ENCODE data around the gene MAPK4. TPM values are rescaled to one million over a fixed set of nuclear protein-coding genes. Genes with fewer than 3 reads are reported as not detected.

Gene MAPK4
- total and polyA plus RNA-seq, 12 donors, result 7.5 to 86.9 (median 37.1) TPM

DNA sequence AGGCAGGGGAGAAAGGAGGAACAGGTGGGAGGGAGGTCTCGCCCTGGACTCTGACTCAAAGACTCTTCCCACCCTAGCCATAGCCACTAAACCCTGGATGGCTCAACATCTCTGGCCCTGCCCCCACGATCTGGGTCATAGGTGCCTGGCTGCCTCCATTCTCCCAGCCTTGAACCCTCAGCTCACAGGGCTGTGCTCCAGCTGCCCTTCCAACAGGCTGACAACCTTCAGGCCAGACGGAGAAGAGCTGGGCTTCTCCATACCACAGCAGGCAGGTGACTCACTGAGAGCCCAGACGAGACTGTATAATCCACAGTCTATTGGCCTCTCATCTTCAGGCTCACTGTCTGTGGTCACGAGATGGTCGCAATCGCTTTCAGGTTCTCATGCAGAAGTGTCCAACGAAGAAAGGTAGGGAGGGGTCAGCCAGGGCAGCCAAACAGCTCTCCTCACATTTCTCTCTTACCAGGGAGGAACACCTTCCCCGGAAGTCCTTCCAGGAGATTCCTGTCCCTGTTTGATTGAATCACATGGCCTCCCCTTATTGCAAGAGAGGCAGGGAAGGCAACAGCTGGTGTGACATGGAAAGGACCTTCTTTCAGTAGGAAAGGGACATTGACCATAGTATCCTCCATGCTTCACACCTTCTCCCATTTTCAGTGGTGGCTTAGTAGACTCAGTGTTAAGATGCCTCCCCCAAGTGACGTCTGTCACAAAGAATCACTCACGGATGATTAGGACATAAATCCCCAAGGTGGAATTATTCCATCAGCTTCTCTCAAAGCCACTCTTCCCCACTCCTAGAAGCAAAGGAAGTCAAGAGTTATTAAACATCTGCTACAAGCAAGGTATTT lies 159.8 kb downstream of the MAPK4 start:
- H3K9me3 ChIP-seq, result peaks cover 0 to 5% (median 0%) of the 10 kb centered on the region in 11 donors
- peaks cover 0 to 9% (median 1%) of the 10 kb centered on the region in 9 donors for H3K4me1 ChIP-seq
- peaks cover 0 to 6% (median 0%) of the 10 kb centered on the region in 7 donors for H3K27me3 ChIP-seq
- 79 to 84% methylated on average over 11 of the region's 11 CpGs for whole genome bisulfite sequencing, 2 donors
- intact Hi-C loops (cut with DNase I), result loop anchor here in 1 of 10 donors (5.0 kb wide), 1 partner anchor 1957 kb away; no protein-coding TSS in a partner anchor
- DNase-seq (no peak), ATAC-seq (peak in 1 of 8 donors; percentile 27)
- TF ChIP-seq, protein P1, sequence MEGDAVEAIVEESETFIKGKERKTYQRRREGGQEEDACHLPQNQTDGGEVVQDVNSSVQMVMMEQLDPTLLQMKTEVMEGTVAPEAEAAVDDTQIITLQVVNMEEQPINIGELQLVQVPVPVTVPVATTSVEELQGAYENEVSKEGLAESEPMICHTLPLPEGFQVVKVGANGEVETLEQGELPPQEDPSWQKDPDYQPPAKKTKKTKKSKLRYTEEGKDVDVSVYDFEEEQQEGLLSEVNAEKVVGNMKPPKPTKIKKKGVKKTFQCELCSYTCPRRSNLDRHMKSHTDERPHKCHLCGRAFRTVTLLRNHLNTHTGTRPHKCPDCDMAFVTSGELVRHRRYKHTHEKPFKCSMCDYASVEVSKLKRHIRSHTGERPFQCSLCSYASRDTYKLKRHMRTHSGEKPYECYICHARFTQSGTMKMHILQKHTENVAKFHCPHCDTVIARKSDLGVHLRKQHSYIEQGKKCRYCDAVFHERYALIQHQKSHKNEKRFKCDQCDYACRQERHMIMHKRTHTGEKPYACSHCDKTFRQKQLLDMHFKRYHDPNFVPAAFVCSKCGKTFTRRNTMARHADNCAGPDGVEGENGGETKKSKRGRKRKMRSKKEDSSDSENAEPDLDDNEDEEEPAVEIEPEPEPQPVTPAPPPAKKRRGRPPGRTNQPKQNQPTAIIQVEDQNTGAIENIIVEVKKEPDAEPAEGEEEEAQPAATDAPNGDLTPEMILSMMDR (IDR thresholded peaks at IDR 0.05), result no peak
- H3K27ac ChIP-seq, result no peak overlapping the region
- no peak overlapping the region for H3K4me3 ChIP-seq
- H3K36me3 ChIP-seq, result peaks cover 0 to 12% (median 0%) of the 10 kb centered on the region in 9 donors

- no peak overlapping the region for H3K4me3 ChIP-seq
- H3K4me1 ChIP-seq, result peaks cover 0 to 15% (median 7%) of the 10 kb centered on the region in 9 donors
- peaks cover 0 to 4% (median 0%) of the 10 kb centered on the region in 11 donors for H3K9me3 ChIP-seq
- peaks cover 0 to 11% (median 0%) of the 10 kb centered on the region in 9 donors for H3K36me3 ChIP-seq
- DNase-seq (no peak), ATAC-seq (no peak)
- H3K27ac ChIP-seq, result no peak overlapping the region
- peaks cover 0 to 6% (median 0%) of the 10 kb centered on the region in 7 donors for H3K27me3 ChIP-seq
- TF ChIP-seq, protein P1 (IDR thresholded peaks at IDR 0.05), result no peak
- intact Hi-C loops (cut with DNase I), result loop anchor here in 1 of 10 donors (5.0 kb wide), 1 partner anchor 1958 kb away; no protein-coding TSS in a partner anchor
- WGBS, 2 donors, result 78 to 86% methylated on average over 4 of the region's 4 CpGs
Observed at GRCh38 chr18:50720325-50720674, 160.4 kb downstream of the MAPK4 start.

- Histone ChIP-seq H3K9me3 (no peaks in the 10 kb centered on the region), H3K4me3 (no peak overlapping the region), H3K36me3 (peaks cover 0 to 4% (median 0%) of the 10 kb centered on the region in 9 donors), H3K27ac (no peak overlapping the region), H3K4me1 (peaks cover 4 to 18% (median 8%) of the 10 kb centered on the region in 9 donors), H3K27me3 (peaks cover 0 to 6% (median 0%) of the 10 kb centered on the region in 7 donors)
- TF ChIP-seq, protein P1 (IDR thresholded peaks at IDR 0.05), result no peak
- no peak for DNase-seq
- no peak for ATAC-seq
- WGBS, 2 donors, result 82 to 84% methylated on average over 4 of the region's 4 CpGs
- intact Hi-C loops (cut with DNase I), result loop anchor here in 1 of 10 donors (5.0 kb wide), 1 partner anchor 1959 kb away; no protein-coding TSS in a partner anchor
Observed at GRCh38 chr18:50721006-50721405, 161.1 kb downstream of the MAPK4 start.

- Histone ChIP-seq H3K4me1 (peaks cover 4 to 24% (median 8%) of the 10 kb centered on the region in 9 donors), H3K4me3 (no peak overlapping the region), H3K36me3 (no peaks in the 10 kb centered on the region), H3K27ac (no peak overlapping the region), H3K9me3 (no peaks in the 10 kb centered on the region), H3K27me3 (peaks cover 0 to 6% (median 0%) of the 10 kb centered on the region in 7 donors)
- TF ChIP-seq, protein P1 (IDR thresholded peaks at IDR 0.05), result no peak
- DNase-seq, result no peak
- intact Hi-C loops (cut with DNase I), result loop anchor here in 1 of 10 donors (5.0 kb wide), 1 partner anchor 1959 kb away; no protein-coding TSS in a partner anchor
- WGBS, 2 donors, result 83 to 85% methylated on average over 4 of the region's 4 CpGs
- no peak for ATAC-seq
Observed at GRCh38 chr18:50721451-50722120, 161.7 kb downstream of the MAPK4 start.
